Glomerular visceral epithelial cell (primary cell): ENCODE results near the gene SRRD.

Source experiments
- DNase-seq: peaks from one replicate; pipeline ENCODE4 v3.0.0-alpha.2; 2016; ENCODE audit errors: extremely low spot score

SRRD gene

GRCh38 chr22:26482161-26482560 is 1.5 kb upstream of the SRRD start:
- no peak for DNase-seq

DNA sequence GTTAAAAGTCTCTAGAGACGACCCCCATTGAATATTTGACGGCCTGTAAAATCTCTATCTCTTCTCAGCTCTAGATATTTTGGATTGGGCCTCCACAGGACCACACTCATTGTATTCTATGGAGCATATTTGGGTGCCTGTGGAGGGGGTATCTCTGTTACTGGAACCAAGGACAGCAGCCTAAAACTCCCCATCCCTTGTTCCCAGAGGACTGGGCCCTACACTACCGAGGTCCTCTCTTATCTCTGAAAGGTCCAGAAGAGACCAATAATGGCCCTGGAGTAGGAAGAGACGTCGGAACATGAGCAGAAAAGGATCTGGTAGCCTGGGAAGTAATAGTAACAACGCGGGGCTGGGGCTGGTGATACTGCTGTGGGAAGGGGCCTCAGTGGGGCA is 636 bp upstream of the SRRD start:
- no peak for DNase-seq

DNA sequence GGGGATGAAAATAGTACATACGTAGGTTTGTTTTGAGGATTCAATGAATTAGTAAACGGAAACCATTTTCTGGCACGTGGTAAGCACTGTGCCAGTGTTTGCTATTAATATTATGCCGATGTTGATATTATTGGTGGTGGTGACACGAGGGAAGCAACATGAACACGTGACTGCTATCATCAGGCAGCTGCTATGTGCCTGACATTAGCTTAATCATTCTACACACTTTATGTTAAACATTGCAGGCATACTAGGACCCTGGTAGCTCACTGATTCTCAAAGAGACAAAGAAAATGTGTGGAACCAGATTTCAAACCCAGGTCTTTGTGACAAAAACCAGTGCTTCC is 656 bp downstream of the SRRD start:
- no peak for DNase-seq

DNA sequence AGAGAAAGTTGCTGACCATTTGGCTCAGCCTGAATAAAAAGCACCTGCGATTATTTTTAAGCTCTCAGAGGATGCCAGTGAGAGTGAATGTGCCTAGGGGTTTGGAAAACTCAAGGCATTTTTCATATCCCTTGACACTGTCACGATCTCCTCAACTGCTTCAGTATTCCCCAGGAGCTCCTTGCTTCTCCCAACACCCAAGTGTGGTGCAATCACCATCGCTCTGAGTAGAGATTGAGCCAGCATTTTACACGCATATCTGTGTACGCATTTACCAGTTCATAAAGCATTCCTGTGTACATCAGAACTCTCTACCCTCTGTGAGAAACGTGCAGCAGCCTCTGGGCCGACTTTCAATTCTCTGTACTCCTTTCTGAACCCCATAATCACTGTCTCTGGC is 1.3 kb downstream of the SRRD start:
- DNase-seq, result no peak

- no peak for DNase-seq
Observed at GRCh38 chr22:26485806-26486390, 2.2 kb downstream of the SRRD start.

DNA sequence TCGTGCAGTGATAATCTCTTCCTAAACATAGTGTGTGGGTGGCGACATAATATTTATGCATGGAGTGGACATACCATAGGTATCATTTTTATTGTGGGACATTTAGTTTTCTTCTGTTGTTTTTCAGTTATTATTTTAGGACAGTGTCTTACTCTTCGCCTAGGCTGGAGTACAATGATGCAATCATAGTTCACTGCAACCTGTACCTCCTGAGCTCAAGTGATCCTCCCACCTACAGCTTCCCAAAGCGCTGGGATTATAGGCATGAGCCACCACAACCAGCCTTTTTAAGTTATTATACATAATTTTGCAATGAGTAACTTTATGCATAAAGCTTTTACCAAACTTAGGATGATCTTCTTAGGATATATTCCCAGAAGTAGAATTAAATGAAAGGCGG is 2.7 kb downstream of the SRRD start:
- no peak for DNase-seq

- no peak for DNase-seq
Observed at GRCh38 chr22:26487996-26488395, 4.3 kb downstream of the SRRD start.

DNA sequence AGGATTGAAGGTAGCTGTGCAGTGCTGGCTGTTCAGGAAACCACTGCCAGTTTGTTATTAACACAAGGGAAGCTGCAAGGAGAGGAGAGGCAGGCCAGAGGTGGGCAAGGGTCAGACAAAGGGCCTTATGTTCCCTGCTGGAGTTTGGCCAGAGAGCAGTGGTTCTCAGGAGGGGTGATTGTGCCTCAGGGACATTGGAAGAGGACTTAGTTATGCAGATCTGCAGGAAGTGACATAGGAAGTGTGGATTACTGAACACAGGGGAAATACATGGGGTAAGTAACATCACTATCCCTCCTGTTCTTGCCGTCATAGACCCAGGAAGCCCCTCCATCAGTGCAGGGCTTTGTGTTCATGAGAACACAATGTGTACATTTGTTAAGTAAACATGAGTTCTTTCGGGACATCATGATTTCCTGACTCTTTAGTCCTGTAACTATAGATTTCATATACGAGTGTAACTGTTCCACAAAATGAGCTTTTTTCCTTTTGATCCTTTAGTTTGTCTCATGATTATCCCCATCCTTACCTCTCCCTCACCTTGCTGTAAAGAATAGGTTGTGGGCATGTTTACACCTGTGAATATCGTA is 5.9 kb downstream of the SRRD start:
- no peak for DNase-seq

- DNase-seq, result no peak
Observed at GRCh38 chr22:26492220-26492619, 8.5 kb downstream of the SRRD start.

GRCh38 chr22:26494506-26494905 is 10.8 kb downstream of the SRRD start:
- peak; percentile 82 for DNase-seq

DNA sequence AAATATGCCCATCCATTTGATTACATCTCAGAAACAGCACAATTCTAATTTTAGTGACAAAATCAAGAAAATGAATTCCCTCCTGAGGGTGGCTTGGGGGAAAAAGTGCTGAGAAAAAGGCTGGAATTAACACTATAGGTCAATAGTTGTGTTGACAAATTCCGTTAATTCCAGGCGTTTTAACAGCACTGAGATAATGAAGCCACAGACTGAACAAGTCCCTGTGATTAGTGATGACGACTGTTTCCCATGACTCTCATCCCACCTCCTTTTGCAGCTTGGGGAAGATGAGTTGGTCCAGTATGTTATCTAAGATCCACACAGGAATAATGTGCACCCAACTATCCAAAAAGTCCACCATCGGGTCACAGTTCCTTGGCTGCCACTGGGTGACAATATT is 12.8 kb downstream of the SRRD start:
- DNase-seq, result no peak

GRCh38 chr22:26499188-26499703 is 15.6 kb downstream of the SRRD start:
- DNase-seq, result no peak

DNA sequence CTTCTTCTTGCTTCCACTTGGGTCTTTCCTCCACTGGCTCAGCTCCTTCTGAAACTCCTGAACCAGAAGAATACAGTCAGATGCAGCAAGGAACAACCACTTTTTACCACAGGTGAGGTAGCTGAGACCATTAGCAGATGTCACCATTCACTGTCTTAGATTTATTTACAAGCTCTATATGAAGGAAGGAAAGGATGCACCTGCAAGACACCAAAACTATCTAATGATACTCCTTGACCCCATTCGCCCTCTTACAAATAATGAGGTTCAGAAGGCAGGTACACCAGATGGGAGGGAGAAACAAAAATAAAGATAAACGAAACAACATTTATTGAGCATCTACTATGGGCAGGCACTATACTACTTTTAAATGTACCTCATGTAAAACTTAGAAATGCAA is 18.3 kb downstream of the SRRD start:
- DNase-seq, result no peak

GRCh38 chr22:26502688-26503561 is 19.2 kb downstream of the SRRD start:
- peak; percentile 40 for DNase-seq

DNA sequence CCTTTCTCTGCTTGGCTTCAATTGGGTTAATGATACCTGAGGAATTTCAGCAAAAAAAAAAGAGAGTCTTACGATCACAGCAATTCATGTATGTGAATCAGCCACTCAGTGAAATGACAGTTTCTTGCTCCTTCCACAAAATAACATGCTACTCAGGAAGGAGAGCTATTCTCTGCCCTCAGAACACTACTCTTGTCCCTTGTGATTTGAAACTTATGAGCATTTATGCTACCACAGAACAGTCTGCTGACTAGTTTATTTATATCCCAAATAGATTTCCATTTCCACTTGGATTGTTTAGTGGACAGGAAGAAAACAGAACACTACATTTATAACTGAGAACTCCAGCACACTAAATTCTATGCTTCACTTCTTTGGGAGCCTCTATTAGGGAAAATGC is 20.1 kb downstream of the SRRD start:
- DNase-seq, result no peak

GRCh38 chr22:26508148-26508547 is 24.5 kb downstream of the SRRD start:
- no peak for DNase-seq

DNA sequence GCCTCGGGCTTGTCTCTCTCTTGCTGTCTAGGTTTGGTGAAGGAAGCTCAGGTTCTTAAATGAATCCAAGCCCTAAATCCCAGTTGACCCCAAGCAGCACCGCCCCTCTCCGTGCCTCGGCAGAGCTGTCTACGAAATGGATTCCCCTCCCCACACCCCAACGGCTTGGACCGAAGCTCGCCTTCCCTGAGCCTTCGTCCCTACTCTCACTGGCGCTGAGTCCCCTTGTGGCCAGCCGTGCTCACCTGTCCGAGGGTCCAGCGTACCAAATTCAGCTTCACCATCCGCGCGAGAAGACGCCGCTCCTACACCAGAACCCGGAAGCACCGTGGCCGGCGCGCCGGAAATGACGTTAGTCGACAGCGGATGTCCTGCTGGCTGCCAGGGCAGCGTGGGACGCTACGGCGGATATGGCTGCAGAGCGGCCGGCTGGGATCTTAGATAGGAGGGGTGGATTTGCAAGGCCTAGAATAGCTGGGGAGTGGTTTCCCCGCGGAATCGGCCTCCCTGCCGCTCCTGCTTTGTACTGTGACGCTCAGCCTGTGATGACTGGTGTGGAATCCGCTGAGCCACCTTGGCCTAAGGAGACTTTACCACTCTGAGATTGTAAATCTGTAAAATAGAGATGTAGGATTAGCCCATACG is 28.6 kb downstream of the SRRD start, which contains the start of gene TFIP11:
TSS of gene TFIP11 (minus strand) at position 325 of the 645 bp plus-strand sequence. CDS start 2,201 bp downstream, outside the sequence.
- peak; percentile 84 for DNase-seq

DNA sequence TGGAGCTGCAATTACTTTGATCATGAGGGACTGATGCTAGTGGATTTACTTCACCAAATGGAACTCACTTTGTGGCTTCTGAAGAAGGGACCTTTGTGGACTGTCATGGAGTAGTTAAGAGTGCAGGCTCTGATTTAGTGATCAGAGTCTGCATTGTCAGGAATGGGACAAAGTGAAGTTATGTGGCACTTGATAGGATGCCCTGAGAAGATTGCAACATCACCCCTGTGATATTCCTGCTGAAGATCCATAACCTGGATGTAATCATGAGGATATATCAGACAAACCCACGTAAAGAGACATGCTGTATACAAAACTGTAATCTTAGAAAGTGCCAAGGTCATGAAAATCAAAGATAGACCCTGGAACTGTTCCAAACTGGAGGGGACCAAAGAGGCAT is 30.2 kb downstream of the SRRD start:
- DNase-seq, result no peak

- DNase-seq, result no peak
Observed at GRCh38 chr22:26514419-26515161, 30.9 kb downstream of the SRRD start.

DNA sequence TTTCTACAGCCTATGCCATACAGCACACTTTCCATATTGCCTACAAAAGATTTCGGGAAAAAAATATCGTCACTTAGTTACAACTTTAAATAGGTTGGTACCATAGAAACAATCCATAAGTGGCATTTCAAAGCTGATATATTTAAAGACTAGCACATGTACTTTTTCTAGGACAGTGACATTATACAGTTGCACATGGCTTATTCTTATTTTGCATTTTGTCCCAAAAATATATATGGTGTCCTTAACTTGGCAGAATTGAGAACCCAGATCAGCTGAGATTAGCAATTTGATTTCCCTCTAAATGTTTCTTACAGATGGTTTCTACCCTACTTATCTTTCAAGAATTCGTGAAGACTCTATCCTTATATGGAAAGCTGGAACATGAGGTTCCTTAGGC is 32.3 kb downstream of the SRRD start:
- DNase-seq, result no peak

GRCh38 chr22:26516503-26516902 is 32.8 kb downstream of the SRRD start:
- DNase-seq, result no peak

DNA sequence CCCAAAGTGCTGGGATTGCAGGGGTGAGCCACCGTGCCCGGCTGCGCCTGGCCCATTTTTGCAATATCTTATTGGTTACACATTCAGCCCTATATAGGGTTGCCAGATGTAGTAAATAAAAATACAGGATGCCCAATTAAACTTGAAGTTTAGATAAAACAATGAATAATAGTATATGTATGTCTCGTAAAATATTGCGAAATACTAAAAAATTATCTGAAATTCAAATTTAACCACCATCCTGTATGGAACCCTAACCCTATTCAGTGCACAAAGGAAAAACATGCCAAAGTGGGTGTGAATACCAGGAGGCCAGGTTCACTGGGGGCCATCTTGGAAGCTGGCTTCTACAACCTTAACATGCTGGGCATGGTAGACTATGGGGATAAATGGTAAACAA is 33.8 kb downstream of the SRRD start:
- no peak for DNase-seq
